Lung (tissue), 12 donors: ENCODE data around the gene KIAA0232. TPM values are rescaled to one million over a fixed set of nuclear protein-coding genes. Genes with fewer than 3 reads are reported as not detected.

ENCODE experiments used
- ATAC-seq: fragments of 200-7000 bp; cut with Tn5 transposase; one replicate; pipeline ENCODE4 v1.9.1; 2020; ENCODE audit warnings: moderate number of reproducible peaks; ENCODE audit not compliant: insufficient read depth, low FRiP score
- DNase-seq, 3 donors: peaks; one replicate each; pipeline ENCODE4 v3.0.0-alpha.2; 2013 to 2017
- H3K27ac ChIP-seq, 2 donors: one replicate each; pipeline ENCODE4 v1.5.1; 2013; ENCODE audit warnings: mild to moderate bottlenecking in 2 of 2, moderate library complexity in 2 of 2, control low read depth in 1 of 2, inconsistent platforms in 1 of 2, low read depth in 1 of 2, low read length in 1 of 2
- H3K27me3 ChIP-seq, 3 donors: one replicate each; pipeline ENCODE4 v1.5.1; 2013; ENCODE audit warnings: low read length in 2 of 3; ENCODE audit not compliant: control insufficient read depth in 3 of 3, insufficient read depth in 3 of 3
- H3K36me3 ChIP-seq, 4 donors: one replicate each; pipeline ENCODE4 v1.5.1; 2013; ENCODE audit warnings: low read length in 4 of 4, mild to moderate bottlenecking in 1 of 4, moderate library complexity in 1 of 4; ENCODE audit not compliant: control insufficient read depth in 4 of 4, insufficient read depth in 4 of 4
- H3K4me1 ChIP-seq, 5 donors: one replicate each; pipeline ENCODE4 v1.5.1; 2013; ENCODE audit warnings: low read length in 5 of 5, mild to moderate bottlenecking in 2 of 5, moderate library complexity in 1 of 5; ENCODE audit not compliant: control insufficient read depth in 5 of 5, insufficient read depth in 5 of 5
- H3K4me3 ChIP-seq: one replicate; pipeline ENCODE4 v1.5.1; 2013; ENCODE audit warnings: mild to moderate bottlenecking, control low read depth, moderate library complexity
- H3K9ac ChIP-seq, 2 donors: one replicate each; pipeline ENCODE4 v1.5.1; 2013; ENCODE audit warnings: low read length in 2 of 2, control low read depth in 1 of 2; ENCODE audit not compliant: insufficient read depth in 1 of 2
- H3K9me3 ChIP-seq, 4 donors: one replicate each; pipeline ENCODE4 v1.5.1; 2013; ENCODE audit warnings: low read length in 3 of 4, mild to moderate bottlenecking in 1 of 4, moderate library complexity in 1 of 4; ENCODE audit not compliant: control insufficient read depth in 4 of 4, insufficient read depth in 3 of 4
- WGBS, 2 donors: extraction: QIAGEN DNeasy Blood & Tissue Kit; methylation state at CpG; one replicate each; pipeline ENCODE4 v1.1.7; 2013; 5-methylcytosine and 5-hydroxymethylcytosine counted together
- polyA plus RNA-seq, 2 donors: library from polyadenylated mRNA; stranded (reverse); fragments of 200-250 nt; gene quantifications; one replicate each; pipeline ENCODE4 v1.2.1, GENCODE V29; 2013
- total RNA-seq, 2 donors: library from RNA; depleted of rRNA in 1 of 2; stranded (reverse); fragments of >200 nt in 1 of 2; gene quantifications; one replicate each; pipeline ENCODE4 v1.2.1, GENCODE V29; 2014 to 2021
- TF ChIP-seq, protein P1 (sequence below): IDR thresholded peaks from 2 replicates; pipeline ENCODE4 v1.5.1; 2012; ENCODE audit warnings: mild to moderate bottlenecking; ENCODE audit errors: control extremely low read depth, extremely low read depth
- donor health status: control.
- donor health status: control.
- donor health status: Bipolar disorder and iron deficiency.
- donor health status: healthy.
- donor health status: DM: yes; HTN: yes; CAD: no.

Gene KIAA0232
- total and polyA plus RNA-seq, 4 donors: 6.8 to 34.6 (median 18.7) TPM

DNA sequence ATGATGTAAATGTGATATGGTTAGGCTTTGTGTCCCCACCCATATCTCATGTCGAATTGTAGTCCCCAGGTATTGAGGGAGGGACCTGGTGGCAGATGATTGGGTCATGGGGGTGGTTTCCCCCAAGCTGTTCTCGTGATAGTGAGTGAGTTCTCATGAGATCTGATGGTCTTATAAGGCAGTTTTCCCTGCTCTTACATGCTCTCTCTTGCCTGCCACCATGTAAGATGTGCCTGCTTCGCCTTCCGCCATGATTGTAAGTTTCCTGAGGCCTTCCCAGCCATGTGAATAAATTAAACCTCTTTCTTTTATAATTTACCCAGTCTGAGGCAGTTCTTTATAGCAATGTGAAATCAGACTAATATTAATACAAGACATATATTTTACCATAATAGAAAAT is 42.6 kb upstream of the KIAA0232 start:
- TF ChIP-seq, protein P1, sequence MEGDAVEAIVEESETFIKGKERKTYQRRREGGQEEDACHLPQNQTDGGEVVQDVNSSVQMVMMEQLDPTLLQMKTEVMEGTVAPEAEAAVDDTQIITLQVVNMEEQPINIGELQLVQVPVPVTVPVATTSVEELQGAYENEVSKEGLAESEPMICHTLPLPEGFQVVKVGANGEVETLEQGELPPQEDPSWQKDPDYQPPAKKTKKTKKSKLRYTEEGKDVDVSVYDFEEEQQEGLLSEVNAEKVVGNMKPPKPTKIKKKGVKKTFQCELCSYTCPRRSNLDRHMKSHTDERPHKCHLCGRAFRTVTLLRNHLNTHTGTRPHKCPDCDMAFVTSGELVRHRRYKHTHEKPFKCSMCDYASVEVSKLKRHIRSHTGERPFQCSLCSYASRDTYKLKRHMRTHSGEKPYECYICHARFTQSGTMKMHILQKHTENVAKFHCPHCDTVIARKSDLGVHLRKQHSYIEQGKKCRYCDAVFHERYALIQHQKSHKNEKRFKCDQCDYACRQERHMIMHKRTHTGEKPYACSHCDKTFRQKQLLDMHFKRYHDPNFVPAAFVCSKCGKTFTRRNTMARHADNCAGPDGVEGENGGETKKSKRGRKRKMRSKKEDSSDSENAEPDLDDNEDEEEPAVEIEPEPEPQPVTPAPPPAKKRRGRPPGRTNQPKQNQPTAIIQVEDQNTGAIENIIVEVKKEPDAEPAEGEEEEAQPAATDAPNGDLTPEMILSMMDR: no peak
- Histone ChIP-seq H3K4me3 (no peak overlapping the region), H3K27ac (no peak overlapping the region), H3K9me3 (no peaks in the 10 kb centered on the region), H3K9ac (no peak overlapping the region), H3K27me3 (no peaks in the 10 kb centered on the region), H3K36me3 (no peaks in the 10 kb centered on the region), H3K4me1 (no peaks in the 10 kb centered on the region)
- ATAC-seq (no peak), DNase-seq (no peak)
- WGBS, 2 donors: 88 to 95% methylated on average over 4 of the region's 4 CpGs

DNA sequence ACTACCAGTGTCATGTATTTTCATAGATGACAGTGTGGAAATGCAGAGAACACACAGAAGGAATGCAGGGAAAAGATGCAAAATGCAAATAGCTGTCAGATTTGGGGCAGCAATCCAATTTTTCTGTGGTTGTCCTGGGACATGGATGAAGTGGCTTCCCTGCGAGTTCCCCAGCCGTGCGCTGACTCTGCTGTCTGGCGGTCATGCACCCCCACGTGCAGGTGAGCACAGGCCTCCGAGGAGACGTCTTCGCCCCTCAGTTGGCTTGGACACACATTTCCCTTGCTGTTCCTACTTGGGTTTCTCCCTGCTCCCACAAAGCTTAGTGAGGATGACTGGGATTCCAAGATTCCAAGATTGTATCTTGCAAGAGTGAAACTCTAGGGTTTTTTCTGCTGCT is 42.2 kb upstream of the KIAA0232 start:
- no peak overlapping the region for H3K4me3 ChIP-seq
- no peak overlapping the region for H3K27ac ChIP-seq
- no peak overlapping the region for H3K9ac ChIP-seq
- H3K36me3 ChIP-seq: no peaks in the 10 kb centered on the region
- ATAC-seq (no peak), DNase-seq (no peak)
- TF ChIP-seq, protein P1: no peak
- H3K27me3 ChIP-seq: no peaks in the 10 kb centered on the region
- H3K9me3 ChIP-seq: no peaks in the 10 kb centered on the region
- WGBS, 2 donors: 91 to 96% methylated on average over 8 of the region's 8 CpGs
- H3K4me1 ChIP-seq: no peaks in the 10 kb centered on the region

DNA sequence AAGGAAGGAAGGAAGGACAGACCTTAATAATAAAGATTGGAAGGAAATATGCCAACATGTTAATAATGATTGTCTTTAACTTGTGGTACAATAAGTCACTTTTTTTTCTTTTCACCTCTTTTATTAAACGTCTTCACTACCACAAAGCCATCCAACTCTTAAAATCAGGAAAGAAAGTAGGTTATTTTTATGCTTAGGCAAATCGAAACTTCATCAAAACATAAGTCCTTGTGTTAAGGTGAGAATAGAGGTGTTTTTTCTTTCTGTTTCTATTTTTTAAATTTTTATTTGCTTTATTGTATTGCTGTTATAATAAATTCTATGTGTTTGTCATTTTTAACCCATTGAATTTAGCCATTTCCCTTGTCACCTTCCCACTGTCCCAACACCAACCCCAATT is 40.0 kb upstream of the KIAA0232 start:
- Histone ChIP-seq H3K4me1 (peaks cover 0 to 10% (median 3%) of the 10 kb centered on the region in 5 donors), H3K4me3 (no peak overlapping the region), H3K27me3 (no peaks in the 10 kb centered on the region), H3K9ac (no peak overlapping the region), H3K9me3 (no peaks in the 10 kb centered on the region), H3K36me3 (no peaks in the 10 kb centered on the region), H3K27ac (no peak overlapping the region)
- ATAC-seq: no peak
- WGBS, 2 donors: 55 to 67% methylated on average over 2 of the region's 2 CpGs
- TF ChIP-seq, protein P1: no peak
- no peak for DNase-seq

DNA sequence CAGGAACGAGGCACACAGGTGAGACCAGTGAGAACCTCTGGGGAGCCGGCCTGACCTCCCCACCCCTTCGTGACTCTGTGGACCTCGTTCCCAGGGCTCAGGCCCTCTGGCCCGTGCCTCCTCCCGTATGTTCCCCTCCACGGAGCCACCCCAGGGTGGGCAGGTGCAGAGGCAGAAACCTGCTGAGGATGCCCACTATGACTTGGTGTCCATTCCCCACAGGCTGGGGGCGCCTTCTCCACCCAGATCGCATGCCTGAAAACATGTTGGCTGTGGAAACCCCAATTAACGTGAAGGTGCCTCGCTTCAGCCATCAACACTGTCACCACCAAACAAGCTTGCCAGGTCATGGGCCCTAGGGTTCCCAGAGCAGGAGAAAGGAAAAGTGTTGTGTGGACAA is 39.5 kb upstream of the KIAA0232 start:
- ATAC-seq (no peak), DNase-seq (no peak)
- H3K4me1 ChIP-seq: peaks cover 0 to 14% (median 3%) of the 10 kb centered on the region in 5 donors
- no peaks in the 10 kb centered on the region for H3K27me3 ChIP-seq
- H3K36me3 ChIP-seq: no peaks in the 10 kb centered on the region
- H3K4me3 ChIP-seq: no peak overlapping the region
- no peaks in the 10 kb centered on the region for H3K9me3 ChIP-seq
- TF ChIP-seq, protein P1: no peak
- no peak overlapping the region for H3K9ac ChIP-seq
- WGBS, 2 donors: 82 to 89% methylated on average over 10 to 11 of the region's 11 CpGs
- H3K27ac ChIP-seq: no peak overlapping the region
